HCT116 (cell line): ENCODE data around the gene POLR3G. TPM values are rescaled to one million over a fixed set of nuclear protein-coding genes. Genes with fewer than 3 reads are reported as not detected.

Source experiments
- ATAC-seq: fragments of 200-7000 bp; cut with Tn5 transposase; 2 replicates; pipeline ENCODE4 v1.9.1; 2020; ENCODE audit warnings: mild to moderate bottlenecking, moderate library complexity
- BruUV-seq: library from RNA; stranded (reverse); fragments of 400-500 nt; replicated peaks from 2 replicates; lab custom pipeline; 2021; lab: Mats Ljungman, UMichigan
- CTCF ChIA-PET: fragments of 300-600 bp; sonication (Branson Sonifier 250); formaldehyde crosslinking; loops from one replicate; lab custom pipeline; 2021; ENCODE audit warnings: antibody characterized with exemption; lab: Charles Lee
- POLR2A ChIA-PET: fragments of 300-600, 350-600 bp; sonication (Branson Sonifier 250); formaldehyde crosslinking; loops from one replicate; lab custom pipeline; 2021; ENCODE audit warnings: antibody characterized with exemption; lab: Charles Lee
- RAD21 ChIA-PET, 2 experiments: fragments of 300-600 bp; sonication (Branson Sonifier 250); formaldehyde crosslinking; loops; one replicate each; lab custom pipeline; 2023; ENCODE audit warnings: low total read pairs in 2 of 2; ENCODE audit not compliant: uncharacterized antibody in 2 of 2, unreplicated experiment in 2 of 2, low non-redundant PET in 1 of 2; lab: Charles Lee
- DNase-seq: peaks from one replicate; pipeline ENCODE4 v3.0.0-alpha.2; 2010; ENCODE audit warnings: low read depth, low spot score
- H2AFZ ChIP-seq: fragments of 200-600 bp; shearing (Covaris generic), sonication (generic); 2 replicates; pipeline ENCODE4 v1.6.1; 2017; ENCODE audit warnings: low read depth, mixed run types, mixed read lengths, antibody characterized with exemption, low read length; ENCODE audit not compliant: poor library complexity, severe bottlenecking
- H3K27ac ChIP-seq: 2 replicates; pipeline ENCODE4 v1.5.1; 2012; ENCODE audit warnings: low read depth, low read length
- H3K27me3 ChIP-seq: fragments of 200-600 bp; sonication (generic); 2 replicates; pipeline ENCODE4 v1.6.1; 2016; ENCODE audit warnings: mixed run types, low read length, mixed read lengths; ENCODE audit not compliant: insufficient read depth
- H3K36me3 ChIP-seq, 2 experiments: fragments of 200-500 bp in 1 of 2; fragments of 200-600 bp in 1 of 2; sonication (Bioruptor generic) in 1 of 2; sonication (generic) in 1 of 2; 2 replicates each; pipeline versions ENCODE4 v1.5.1 to v1.6.1; 2014 to 2016; ENCODE audit warnings: low read length in 2 of 2, inconsistent platforms in 1 of 2, mixed read lengths in 1 of 2, mixed run types in 1 of 2; ENCODE audit not compliant: insufficient read depth in 2 of 2, control insufficient read depth in 1 of 2
- H3K4me1 ChIP-seq, 2 experiments: fragments of 200-600 bp in 1 of 2; sonication (generic) in 1 of 2; 2 replicates each; pipeline versions ENCODE4 v1.5.1 to v1.6.1; 2012 to 2017; ENCODE audit warnings: low read length in 2 of 2, inconsistent platforms in 1 of 2, mild to moderate bottlenecking in 1 of 2, mixed read lengths in 1 of 2, mixed run types in 1 of 2, moderate library complexity in 1 of 2; ENCODE audit not compliant: insufficient read depth in 2 of 2, control insufficient read depth in 1 of 2
- H3K4me2 ChIP-seq: fragments of 200-600 bp; sonication (generic); 2 replicates; pipeline ENCODE4 v1.6.1; 2017; ENCODE audit warnings: mixed run types, low read length, mixed read lengths
- H3K4me3 ChIP-seq, 2 experiments: fragments of 200-600 bp in 1 of 2; sonication (generic) in 1 of 2; replicated peaks in 1 of 2; 2 replicates each; pipeline ENCODE4 v1.5.1; 2011 to 2016; ENCODE audit warnings: low read length in 2 of 2, control low read depth in 1 of 2, low read depth in 1 of 2, mild to moderate bottlenecking in 1 of 2, mixed read lengths in 1 of 2, mixed run types in 1 of 2
- H3K79me2 ChIP-seq: fragments of 200-600 bp; sonication (generic); 2 replicates; pipeline ENCODE4 v1.6.1; 2017; ENCODE audit warnings: mild to moderate bottlenecking, mixed run types, low read length, moderate library complexity, mixed read lengths; ENCODE audit not compliant: insufficient read depth
- H3K9ac ChIP-seq: fragments of 200-600 bp; sonication (generic); 2 replicates; pipeline ENCODE4 v1.6.1; 2016; ENCODE audit warnings: low read length, mixed read lengths
- H3K9me2 ChIP-seq: fragments of 200-600 bp; sonication (generic), shearing (Covaris generic); 2 replicates; pipeline ENCODE4 v1.6.1; 2017; ENCODE audit warnings: mixed run types, mild to moderate bottlenecking, moderate library complexity; ENCODE audit not compliant: insufficient read depth
- H3K9me3 ChIP-seq, 2 experiments: fragments of 200-500 bp in 1 of 2; fragments of 200-600 bp in 1 of 2; sonication (Bioruptor generic) in 1 of 2; sonication (generic) in 1 of 2; 2 replicates each; pipeline ENCODE4 v1.6.1; 2014 to 2017; ENCODE audit warnings: low read length in 2 of 2, mixed read lengths in 2 of 2, inconsistent platforms in 1 of 2, low read depth in 1 of 2, mild to moderate bottlenecking in 1 of 2, mixed run types in 1 of 2, moderate library complexity in 1 of 2; ENCODE audit not compliant: control insufficient read depth in 1 of 2, insufficient read depth in 1 of 2
- H4K20me1 ChIP-seq: fragments of 200-600 bp; sonication (generic), shearing (Covaris generic); 2 replicates; pipeline ENCODE4 v1.6.1; 2017; ENCODE audit warnings: mixed run types, mild to moderate bottlenecking, moderate library complexity; ENCODE audit not compliant: insufficient read depth
- CBX3 ChIP-seq: IDR thresholded peaks from 2 replicates; pipeline ENCODE4 v1.6.1; 2012; ENCODE audit warnings: low read depth
- CEBPB ChIP-seq: IDR thresholded peaks from 2 replicates; pipeline ENCODE4 v1.6.1; 2012; ENCODE audit warnings: low read depth
- CTCF ChIP-seq, 3 experiments: fragments of 200-600 bp in 1 of 3; sonication (generic) in 1 of 3; IDR thresholded peaks in 2 of 3; conservative IDR thresholded peaks in 1 of 3; 2 replicates each; pipeline ENCODE4 v1.5.1; 2012 to 2017; ENCODE audit warnings: low read depth in 2 of 3, low read length in 2 of 3, antibody characterized with exemption in 1 of 3, borderline replicate concordance in 1 of 3, control low read depth in 1 of 3, mild to moderate bottlenecking in 1 of 3, mixed read lengths in 1 of 3, mixed run types in 1 of 3, moderate library complexity in 1 of 3; ENCODE audit not compliant: insufficient read depth in 1 of 3
- ELF1 ChIP-seq: IDR thresholded peaks from 2 replicates; pipeline ENCODE4 v1.6.1; 2012; ENCODE audit warnings: low read depth, borderline replicate concordance
- FOSL1 ChIP-seq: IDR thresholded peaks from 2 replicates; pipeline ENCODE4 v1.6.1; 2012; ENCODE audit warnings: low read depth
- POLR2A ChIP-seq: IDR thresholded peaks from 2 replicates; pipeline ENCODE4 v1.7.0; 2011; ENCODE audit warnings: borderline replicate concordance; ENCODE audit not compliant: insufficient read depth, insufficient read length; ENCODE audit errors: extremely low read depth
- POLR2AphosphoS5 ChIP-seq: IDR thresholded peaks from 2 replicates; pipeline ENCODE4 v1.6.1; 2011; ENCODE audit warnings: mild to moderate bottlenecking, low read depth, low read length, moderate library complexity
- RAD21 ChIP-seq: IDR thresholded peaks from 2 replicates; pipeline ENCODE4 v1.6.1; 2012; ENCODE audit warnings: low read depth, mild to moderate bottlenecking
- REST ChIP-seq: IDR thresholded peaks from 2 replicates; pipeline ENCODE4 v1.6.1; 2012; ENCODE audit warnings: low read depth
- SIN3A ChIP-seq: IDR thresholded peaks from 2 replicates; pipeline ENCODE4 v1.6.1; 2012; ENCODE audit warnings: low read depth
- TCF7L2 ChIP-seq: IDR thresholded peaks from 2 replicates; pipeline ENCODE4 v1.7.0; 2011; ENCODE audit warnings: borderline replicate concordance, inconsistent platforms; ENCODE audit not compliant: insufficient read depth, insufficient read length; ENCODE audit errors: extremely low read depth
- ZBTB33 ChIP-seq: IDR thresholded peaks from 2 replicates; pipeline ENCODE4 v1.6.1; 2011; ENCODE audit warnings: mild to moderate bottlenecking, low read length, moderate library complexity; ENCODE audit not compliant: insufficient replicate concordance; ENCODE audit errors: extremely low read depth
- ZFX ChIP-seq: fragments of 450-650 bp; IDR thresholded peaks from 2 replicates; pipeline ENCODE4 v1.6.1; 2017
- ZNF274 ChIP-seq: fragments of 200-500 bp; sonication (Bioruptor generic); IDR thresholded peaks from 2 replicates; pipeline ENCODE4 v1.6.1; 2014; ENCODE audit warnings: mild to moderate bottlenecking, low read depth, low read length, inconsistent platforms
- intact Hi-C: fragments of 100-400 bp; cut with micrococcal nuclease; formaldehyde crosslinking; loops from 2 replicates; pipeline ENCODE4 v1.10.0; 2022
- total RNA-seq: library from RNA; stranded (reverse); gene quantifications from one replicate; pipeline ENCODE4 v1.2.1, GENCODE V29; 2021; ENCODE audit not compliant: unreplicated experiment

The POLR3G gene
- total RNA-seq, 1 experiment from 2014 or later, result 44.8 TPM

- TF ChIP-seq CTCF (IDR thresholded peaks at IDR 0.05 in 2 of 3, conservative IDR thresholded peaks at IDR 0.05 in 1 of 3; ENCODE audit: borderline replicate concordance in 1 of 3, insufficient read depth in 1 of 3, low read depth in 2 of 3, low read length in 2 of 3) (no peak), ZNF274 (no peak)
These were observed 27.7 kb upstream of the POLR3G start (continued) for GRCh38 chr5:90446961-90447360.

GRCh38 chr5:90461288-90461687 lies 13.4 kb upstream of the POLR3G start:
- H3K4me3 ChIP-seq, result no peak overlapping the region
- no peaks in the 10 kb centered on the region for H3K36me3 ChIP-seq
- TF ChIP-seq TCF7L2 (no peak), ZFX (no peak), RAD21 (no peak), SIN3A (no peak), CTCF (IDR thresholded peaks at IDR 0.05 in 2 of 3, conservative IDR thresholded peaks at IDR 0.05 in 1 of 3; ENCODE audit: borderline replicate concordance in 1 of 3, insufficient read depth in 1 of 3, low read depth in 2 of 3, low read length in 2 of 3) (no peak), ELF1 (no peak), REST (no peak), CEBPB (no peak), ZBTB33 (no peak), FOSL1 (no peak), POLR2A (no peak), POLR2AphosphoS5 (no peak), CBX3 (no peak)
- H3K9me2 ChIP-seq, result no peaks in the 10 kb centered on the region
- H3K9me3 ChIP-seq, result no peaks in the 10 kb centered on the region
- H3K27me3 ChIP-seq, result no peaks in the 10 kb centered on the region
- POLR2A ChIA-PET, result interaction anchor here (1.5 kb wide), 1 partner anchor 13 kb away, joined by 4 read pairs; the partner anchor contains the start of genes MBLAC2 and POLR3G
- H3K4me1 ChIP-seq, result no peaks in the 10 kb centered on the region
- no peaks in the 10 kb centered on the region for H4K20me1 ChIP-seq
- H3K4me2 ChIP-seq, result no peak overlapping the region
- H2AFZ ChIP-seq, result no peak overlapping the region
- DNase-seq, result no peak
- no peak overlapping the region for H3K27ac ChIP-seq
- RAD21 ChIA-PET, result no interaction called here
- no TSS peak for BruUV-seq
- ATAC-seq, result no peak
- no peak overlapping the region for H3K9ac ChIP-seq
- CTCF ChIA-PET, result interaction anchor here (1.3 to 1.5 kb wide), 2 partner anchors 21 kb away, joined by 3 to 4 read pairs; no protein-coding TSS in a partner anchor
- no peaks in the 10 kb centered on the region; the same call in 1 of the 2 replicates for H3K79me2 ChIP-seq
- intact Hi-C loops, result no loop called here
